ENCODE results near the gene UBE2J2. TPM values are rescaled to one million over a fixed set of nuclear protein-coding genes. Genes with fewer than 3 reads are reported as not detected.

The UBE2J2 gene
- total RNA-seq, 4 donors from 2014 or later: 31.3 to 42.3 (median 38.3) TPM

- TF ChIP-seq POLR2A (IDR thresholded peaks at IDR 0.05) (no peak), CTCF (IDR thresholded peaks at IDR 0.05 in 4 of 5, conservative IDR thresholded peaks at IDR 0.05 in 1 of 5) (no peak)
- H3K36me3 ChIP-seq: peaks cover 0 to 52% of the 10 kb centered on the region in 2 donors
- H3K4me3 ChIP-seq: no peak overlapping the region
- ATAC-seq (no peak), DNase-seq (no peak)
- H3K4me1 ChIP-seq: peaks cover 0 to 5% of the 10 kb centered on the region in 2 donors
- intact Hi-C loops (cut with DNase I; ENCODE audit: low total_unique reads) (no loop called here), in situ Hi-C loops (cut with MboI; ENCODE audit: low sequenced_read_pairs in 4 of 4) (loop anchor here in 2 of 4 donors (25.0 kb wide), 2 partner anchors 128 to 153 kb away; partner anchors contain the start of gene C1orf159 (in 1 of the 2))
- H3K27ac ChIP-seq: no peak overlapping the region
- H3K9me3 ChIP-seq: no peaks in the 10 kb centered on the region
- no peaks in the 10 kb centered on the region for H3K27me3 ChIP-seq
These were observed 8.8 kb downstream of the UBE2J2 start for GRCh38 chr1:1264868-1265272.

GRCh38 chr1:1264026-1264425 lies 9.6 kb downstream of the UBE2J2 start:
- no peak for ATAC-seq
- H3K27me3 ChIP-seq: no peaks in the 10 kb centered on the region
- no peaks in the 10 kb centered on the region for H3K9me3 ChIP-seq
- no peak for DNase-seq
- TF ChIP-seq POLR2A (IDR thresholded peaks at IDR 0.05) (no peak), CTCF (IDR thresholded peaks at IDR 0.05 in 4 of 5, conservative IDR thresholded peaks at IDR 0.05 in 1 of 5) (no peak)
- in situ Hi-C loops (cut with MboI; ENCODE audit: low sequenced_read_pairs in 4 of 4) (loop anchor here in 2 of 4 donors (25.0 kb wide), 2 partner anchors 127 to 152 kb away; partner anchors contain the start of gene C1orf159 (in 1 of the 2)), intact Hi-C loops (cut with DNase I; ENCODE audit: low total_unique reads) (no loop called here)
- H3K27ac ChIP-seq: no peak overlapping the region
- H3K4me1 ChIP-seq: no peaks in the 10 kb centered on the region
- peaks cover 0 to 60% of the 10 kb centered on the region in 2 donors for H3K36me3 ChIP-seq
- no peak overlapping the region for H3K4me3 ChIP-seq

- H3K27me3 ChIP-seq: no peaks in the 10 kb centered on the region
- no peak for DNase-seq
- no peak for ATAC-seq
- no peaks in the 10 kb centered on the region for H3K9me3 ChIP-seq
- in situ Hi-C loops (cut with MboI; ENCODE audit: low sequenced_read_pairs in 4 of 4) (loop anchor here in 2 of 4 donors (25.0 kb wide), 2 partner anchors 125 to 150 kb away; partner anchors contain the start of gene C1orf159 (in 1 of the 2)), intact Hi-C loops (cut with DNase I; ENCODE audit: low total_unique reads) (no loop called here)
- peaks cover 0 to 57% of the 10 kb centered on the region in 2 donors for H3K36me3 ChIP-seq
- no peak overlapping the region for H3K27ac ChIP-seq
- no peaks in the 10 kb centered on the region for H3K4me1 ChIP-seq
- H3K4me3 ChIP-seq: no peak overlapping the region
- TF ChIP-seq POLR2A (IDR thresholded peaks at IDR 0.05): no peak
- TF ChIP-seq CTCF (IDR thresholded peaks at IDR 0.05 in 4 of 5, conservative IDR thresholded peaks at IDR 0.05 in 1 of 5): no peak
These were observed 10.9 kb downstream of the UBE2J2 start for GRCh38 chr1:1262758-1263157.

GRCh38 chr1:1262071-1262470 lies 11.6 kb downstream of the UBE2J2 start:
- no peak for ATAC-seq
- no peaks in the 10 kb centered on the region for H3K9me3 ChIP-seq
- DNase-seq: no peak
- H3K4me1 ChIP-seq: no peaks in the 10 kb centered on the region
- no peaks in the 10 kb centered on the region for H3K27me3 ChIP-seq
- TF ChIP-seq CTCF (IDR thresholded peaks at IDR 0.05 in 4 of 5, conservative IDR thresholded peaks at IDR 0.05 in 1 of 5): no peak
- intact Hi-C loops (cut with DNase I; ENCODE audit: low total_unique reads) (no loop called here), in situ Hi-C loops (cut with MboI; ENCODE audit: low sequenced_read_pairs in 4 of 4) (loop anchor here in 2 of 4 donors (25.0 kb wide), 2 partner anchors 125 to 150 kb away; partner anchors contain the start of gene C1orf159 (in 1 of the 2))
- H3K4me3 ChIP-seq: no peak overlapping the region
- no peak overlapping the region for H3K27ac ChIP-seq
- peaks cover 0 to 53% of the 10 kb centered on the region in 2 donors for H3K36me3 ChIP-seq

Data from gastrocnemius medialis (tissue), 4 donors.